Uterus (tissue), 2 donors: Measurements from ENCODE around the gene IFNAR1.

Source experiments
- CTCF ChIP-seq, 4 experiments: fragments of 200-600 bp in 2 of 4; fragments of 450-650 bp in 2 of 4; sonication (generic) in 2 of 4; IDR thresholded peaks; one replicate each; pipeline ENCODE4 v1.5.1; 2016 to 2019; ENCODE audit warnings: antibody characterized with exemption in 4 of 4, mild to moderate bottlenecking in 2 of 4, moderate library complexity in 1 of 4
- POLR2A ChIP-seq, 2 donors: fragments of 450-650 bp; IDR thresholded peaks; one replicate each; pipeline ENCODE4 v1.6.1; 2016; ENCODE audit warnings: antibody characterized with exemption in 2 of 2, mild to moderate bottlenecking in 1 of 2, moderate library complexity in 1 of 2

GRCh38 chr21:33355996-33356395 lies 31.2 kb downstream of the IFNAR1 start:
- TF ChIP-seq POLR2A (IDR thresholded peaks at IDR 0.05), result no peak
- no peak for TF ChIP-seq CTCF (IDR thresholded peaks at IDR 0.05)
